ENCODE results near the gene CDH15. TPM values are rescaled to one million over a fixed set of nuclear protein-coding genes. Genes with fewer than 3 reads are reported as not detected.

Gene CDH15
- total RNA-seq, 2 experiments from 2014 or later, result not detected

DNA sequence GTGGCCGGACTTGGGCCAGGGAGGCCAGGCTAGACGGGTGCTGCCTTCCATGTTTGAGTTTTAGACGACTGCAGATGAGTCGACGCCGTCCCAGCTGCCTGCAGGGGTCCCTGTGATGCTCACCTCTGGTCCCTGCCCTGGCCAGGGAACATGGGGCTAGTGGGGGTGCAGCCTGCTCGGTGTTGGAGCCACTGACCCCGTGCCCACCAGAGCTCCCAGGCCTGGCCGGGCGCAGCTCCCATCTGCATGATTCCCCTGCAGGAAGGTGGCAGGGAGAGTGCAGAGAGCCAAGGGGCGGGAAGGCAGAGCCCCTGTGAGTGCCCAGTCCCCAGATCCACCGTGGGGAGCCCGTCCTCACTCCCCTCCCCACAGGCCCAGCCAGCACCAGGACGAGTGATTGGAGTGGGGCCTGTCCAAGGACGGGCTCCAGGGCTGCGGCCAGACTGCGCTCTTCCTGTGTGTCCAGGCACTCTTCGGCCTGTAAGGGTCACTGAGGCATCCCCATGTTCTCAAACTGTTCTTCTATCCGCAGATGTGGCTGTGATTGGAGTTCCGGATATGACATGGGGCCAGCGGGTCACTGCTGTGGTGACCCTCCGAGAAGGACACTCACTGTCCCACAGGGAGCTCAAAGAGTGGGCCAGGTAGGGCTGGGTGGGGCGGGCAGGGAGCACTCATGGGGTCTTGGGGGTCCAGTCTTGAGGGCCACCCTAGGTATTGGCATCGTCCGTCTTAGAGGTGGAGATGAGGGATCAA lies 26.0 kb upstream of the CDH15 start:
- CTCF ChIA-PET, result no interaction called here
- DNase-seq (no peak), ATAC-seq (no peak)
- Mint-ChIP-seq H3K4me3 (no peak overlapping the region), H3K27me3 (no peaks in the 10 kb centered on the region), H3K4me1 (no peaks in the 10 kb centered on the region), H3K27ac (no peak overlapping the region), H3K9me3 (ENCODE audit: low read depth) (peaks cover 10% of the 10 kb centered on the region), H3K36me3 (peaks cover 35% of the 10 kb centered on the region)

DNA sequence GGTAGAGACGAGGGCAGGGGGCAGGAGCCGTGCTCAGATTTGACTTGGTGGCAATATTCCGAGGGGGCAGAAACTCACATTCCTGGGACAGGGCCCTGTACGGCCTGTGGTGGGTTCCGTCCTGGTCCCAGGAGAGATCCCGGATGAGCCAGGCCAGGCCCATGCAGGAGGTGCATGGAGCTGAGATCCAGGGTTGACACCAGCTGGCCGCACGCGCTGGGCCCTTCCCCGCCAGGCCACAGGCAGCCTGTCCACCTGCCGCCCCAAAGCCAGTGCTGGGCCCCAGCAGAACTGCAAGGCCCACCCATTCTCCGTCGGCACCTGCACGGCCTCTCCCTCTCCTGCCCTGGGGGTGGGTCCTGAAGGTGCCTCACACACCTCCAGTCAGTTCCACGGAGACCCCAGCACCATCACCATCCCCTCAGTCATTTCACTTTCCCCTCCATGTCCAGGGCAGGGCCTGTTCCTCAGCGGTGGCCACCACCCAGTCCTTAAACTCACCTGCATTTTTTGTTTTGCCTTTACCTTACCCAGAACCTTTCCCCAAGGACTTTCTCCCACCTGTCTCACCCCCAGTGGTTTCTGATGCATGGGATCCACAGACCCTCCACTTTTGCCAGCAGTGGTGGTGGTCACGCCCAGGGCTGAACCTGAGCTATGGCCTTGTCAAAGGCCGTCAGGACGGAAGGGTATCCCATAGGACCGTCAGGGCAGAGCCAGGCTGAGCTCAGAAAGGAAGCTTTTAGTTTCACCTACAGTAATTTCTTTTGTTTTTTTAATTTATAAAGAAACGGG lies 25.1 kb upstream of the CDH15 start:
- DNase-seq (no peak), ATAC-seq (no peak)
- Mint-ChIP-seq H3K36me3 (peaks cover 43% of the 10 kb centered on the region), H3K27ac (no peak overlapping the region), H3K27me3 (no peaks in the 10 kb centered on the region), H3K9me3 (ENCODE audit: low read depth) (peaks cover 10% of the 10 kb centered on the region), H3K4me3 (no peak overlapping the region), H3K4me1 (no peaks in the 10 kb centered on the region)
- CTCF ChIA-PET, result no interaction called here

DNA sequence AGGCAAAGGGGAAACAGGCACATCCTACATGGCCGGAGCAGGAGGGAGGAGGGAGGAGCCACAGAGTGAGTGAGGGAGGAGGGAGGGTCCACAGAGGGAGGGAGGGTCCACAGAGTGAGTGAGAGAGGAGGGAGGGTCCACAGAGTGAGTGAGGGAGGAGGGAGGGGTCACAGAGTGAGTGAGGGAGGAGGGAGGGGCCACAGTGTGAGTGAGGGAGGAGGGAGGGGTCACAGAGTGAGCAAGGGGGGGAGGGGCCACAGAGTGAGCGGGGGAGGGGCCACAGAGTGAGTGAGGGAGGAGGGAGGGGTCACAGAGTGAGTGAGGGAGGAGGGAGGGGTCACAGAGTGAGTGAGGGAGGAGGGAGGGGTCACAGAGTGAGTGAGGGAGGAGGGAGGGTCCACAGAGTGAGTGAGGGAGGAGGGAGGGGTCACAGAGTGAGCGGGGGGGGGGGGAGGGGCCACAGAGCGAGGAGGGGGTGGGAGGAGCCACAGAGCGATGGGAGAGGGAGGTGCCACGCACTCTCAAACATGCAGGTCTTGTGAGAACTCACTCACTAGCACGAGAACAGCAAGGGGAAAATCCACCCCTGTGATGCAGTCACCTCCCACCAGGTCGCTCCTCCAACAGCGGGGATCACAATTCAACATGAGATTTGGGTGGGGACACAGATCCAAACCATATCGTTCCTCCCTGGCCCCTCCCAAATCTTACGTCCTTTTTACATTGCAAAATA lies 24.3 kb upstream of the CDH15 start:
- CTCF ChIA-PET, result no interaction called here
- H3K27ac Mint-ChIP-seq, result no peak overlapping the region
- H3K36me3 Mint-ChIP-seq, result peaks cover 45% of the 10 kb centered on the region
- DNase-seq (no peak), ATAC-seq (no peak)
- H3K4me3 Mint-ChIP-seq, result no peak overlapping the region
- no peaks in the 10 kb centered on the region for H3K4me1 Mint-ChIP-seq
- H3K9me3 Mint-ChIP-seq (ENCODE audit: low read depth), result peaks cover 10% of the 10 kb centered on the region
- H3K27me3 Mint-ChIP-seq, result no peaks in the 10 kb centered on the region

DNA sequence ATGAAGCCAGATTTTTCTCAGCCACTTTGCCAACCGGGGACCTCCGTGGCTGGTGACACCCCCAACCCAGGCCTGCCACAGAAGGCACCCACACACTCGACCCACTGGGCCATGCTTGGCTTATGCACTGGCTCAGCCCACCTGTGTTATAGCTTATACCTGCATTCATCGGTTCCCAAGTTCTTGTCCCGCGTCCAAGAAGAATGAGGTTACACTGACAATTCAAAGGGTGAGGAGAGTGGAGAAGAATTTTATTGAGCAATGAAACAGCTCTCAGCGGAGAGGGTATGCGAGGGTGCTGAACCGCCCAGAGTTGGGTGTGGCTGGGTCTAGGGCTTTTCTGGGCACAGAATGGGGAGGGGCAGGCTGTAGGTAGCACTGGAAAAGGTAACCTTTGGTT lies 22.2 kb upstream of the CDH15 start:
- Mint-ChIP-seq H3K4me1 (no peaks in the 10 kb centered on the region), H3K4me3 (no peak overlapping the region), H3K9me3 (ENCODE audit: low read depth) (peaks cover 10% of the 10 kb centered on the region), H3K36me3 (peaks cover 47% of the 10 kb centered on the region), H3K27ac (no peak overlapping the region), H3K27me3 (no peaks in the 10 kb centered on the region)
- CTCF ChIA-PET, result no interaction called here
- ATAC-seq (no peak), DNase-seq (no peak)

DNA sequence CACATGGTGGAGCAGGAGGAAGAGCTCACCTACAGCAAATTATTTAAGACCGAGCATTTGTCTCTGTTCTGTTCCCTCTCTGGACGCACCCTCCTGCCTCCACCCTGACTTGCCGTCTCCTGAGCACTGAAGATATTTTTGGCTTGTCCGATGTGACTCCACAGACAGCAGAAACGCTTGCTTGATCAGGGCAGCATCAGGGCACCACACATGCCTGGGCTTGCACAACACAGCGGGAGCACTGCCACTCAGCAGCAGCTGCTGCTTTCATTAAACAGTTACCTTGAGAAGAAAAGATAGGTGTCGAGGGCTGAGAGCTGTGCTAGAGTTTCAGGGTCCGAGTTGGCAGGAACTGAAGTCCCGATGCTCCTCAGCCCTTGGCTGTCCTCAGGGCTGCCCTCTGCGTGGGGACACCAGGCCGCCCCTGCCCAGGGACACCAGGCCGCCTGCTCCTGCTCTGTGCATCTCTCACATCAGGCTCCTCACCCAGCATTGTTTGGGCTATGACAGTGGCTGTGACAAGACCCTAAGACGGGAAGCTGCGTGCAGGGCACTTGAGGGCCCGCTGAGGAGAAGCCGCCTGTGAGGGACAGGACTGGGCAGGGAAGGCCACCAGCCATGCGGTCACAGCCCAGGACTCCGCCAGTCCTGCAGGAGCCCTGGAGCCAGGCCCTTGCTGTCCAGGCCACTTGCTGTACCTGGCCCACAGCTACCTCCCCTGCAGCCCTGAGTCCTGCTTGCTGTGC lies 21.3 kb upstream of the CDH15 start:
- DNase-seq (no peak), ATAC-seq (no peak)
- Mint-ChIP-seq H3K27me3 (no peaks in the 10 kb centered on the region), H3K27ac (no peak overlapping the region), H3K4me1 (no peaks in the 10 kb centered on the region), H3K36me3 (peaks cover 47% of the 10 kb centered on the region), H3K4me3 (no peak overlapping the region), H3K9me3 (ENCODE audit: low read depth) (peaks cover 10% of the 10 kb centered on the region)
- CTCF ChIA-PET, result no interaction called here

DNA sequence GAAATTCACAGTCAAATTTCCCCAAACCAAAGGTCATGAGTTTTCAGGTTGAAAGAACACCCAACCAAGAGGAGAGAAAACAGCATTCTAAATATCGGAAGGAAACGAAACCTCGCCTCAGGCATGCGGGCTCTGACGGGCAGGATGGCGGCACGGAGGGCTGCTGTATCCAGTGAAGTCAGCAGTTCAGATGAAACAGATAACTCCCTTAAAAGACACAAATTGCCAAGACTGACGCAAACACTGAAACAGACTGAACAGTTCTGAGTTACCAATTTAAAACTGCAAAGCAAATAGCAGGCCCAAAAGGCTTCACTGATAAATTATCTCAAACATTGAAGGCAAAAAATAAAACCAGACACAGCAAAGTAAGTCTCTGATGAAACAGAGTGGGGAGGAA lies 20.6 kb upstream of the CDH15 start:
- Mint-ChIP-seq H3K27me3 (no peaks in the 10 kb centered on the region), H3K4me3 (no peak overlapping the region), H3K36me3 (peaks cover 43% of the 10 kb centered on the region), H3K4me1 (no peaks in the 10 kb centered on the region), H3K27ac (no peak overlapping the region), H3K9me3 (ENCODE audit: low read depth) (peaks cover 10% of the 10 kb centered on the region)
- ATAC-seq, result no peak
- no peak for DNase-seq
- CTCF ChIA-PET, result no interaction called here

DNA sequence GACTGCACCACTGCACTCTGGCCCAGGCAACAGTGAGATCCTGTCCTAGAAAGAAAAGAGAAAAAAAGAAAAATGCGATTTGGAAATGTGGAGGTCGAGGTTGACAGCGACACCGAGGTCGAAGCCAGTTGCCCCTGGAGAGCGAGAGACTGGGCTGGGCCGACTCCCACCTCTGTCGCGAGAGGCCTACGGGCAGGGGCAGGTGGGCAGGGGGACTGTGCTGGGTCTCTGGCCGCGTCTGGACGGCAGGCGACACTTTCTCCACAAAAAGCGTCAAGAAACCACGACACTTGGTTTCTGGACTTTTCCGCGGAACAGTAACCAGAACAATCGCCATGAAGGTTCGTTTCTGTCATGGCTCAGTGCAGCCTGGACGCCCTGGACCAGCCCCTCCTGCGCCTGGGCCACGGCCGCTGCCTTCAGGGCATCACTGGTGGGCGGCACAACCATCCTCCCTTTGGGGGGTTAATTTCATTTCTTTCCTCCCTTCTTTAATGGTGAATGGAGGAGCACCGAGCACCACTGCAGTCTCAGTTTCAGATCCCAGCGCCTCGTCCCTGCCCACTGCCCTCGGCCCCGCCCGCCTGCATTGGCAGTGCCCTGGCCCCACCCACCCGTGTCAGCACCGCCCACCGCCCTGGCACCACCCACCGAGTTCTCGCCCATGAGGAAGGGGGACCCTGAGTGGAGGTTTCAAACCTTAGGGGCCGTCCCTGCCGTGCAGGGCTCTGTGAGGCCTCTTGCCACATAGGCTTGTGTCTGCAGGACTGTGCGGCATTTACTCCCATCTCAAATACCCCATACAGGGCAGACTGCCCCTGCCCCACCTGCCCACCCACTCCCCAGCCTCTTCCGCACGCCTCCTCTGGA lies 18.5 kb upstream of the CDH15 start:
- Mint-ChIP-seq H3K4me3 (no peak overlapping the region), H3K27ac (no peak overlapping the region), H3K36me3 (peaks cover 33% of the 10 kb centered on the region), H3K27me3 (no peaks in the 10 kb centered on the region), H3K9me3 (ENCODE audit: low read depth) (peaks cover 14% of the 10 kb centered on the region), H3K4me1 (no peaks in the 10 kb centered on the region)
- ATAC-seq, result no peak
- CTCF ChIA-PET, result no interaction called here
- no peak for DNase-seq

DNA sequence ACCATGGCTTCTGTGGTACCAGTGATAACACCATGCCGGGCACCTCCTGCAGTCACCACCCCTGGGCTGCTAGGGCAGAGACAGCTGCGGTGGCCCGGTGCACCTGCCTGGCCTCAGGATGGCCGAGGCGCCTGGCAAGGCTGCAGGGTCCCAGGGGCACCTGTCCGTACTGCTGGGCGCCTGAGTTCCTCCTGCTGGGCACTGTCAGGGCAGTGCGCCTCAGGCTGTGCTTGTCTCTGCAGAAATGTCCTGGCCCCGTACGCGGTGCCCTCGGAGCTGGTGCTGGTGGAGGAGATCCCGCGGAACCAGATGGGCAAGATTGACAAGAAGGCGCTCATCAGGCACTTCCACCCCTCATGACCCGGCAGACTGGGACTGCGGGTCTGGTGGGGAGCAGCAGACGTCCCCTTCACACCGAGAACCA lies 17.7 kb upstream of the CDH15 start:
- Mint-ChIP-seq H3K27ac (no peak overlapping the region), H3K36me3 (peaks cover 26% of the 10 kb centered on the region), H3K4me3 (no peak overlapping the region), H3K4me1 (no peaks in the 10 kb centered on the region), H3K27me3 (no peaks in the 10 kb centered on the region), H3K9me3 (ENCODE audit: low read depth) (peaks cover 18% of the 10 kb centered on the region)
- DNase-seq (no peak), ATAC-seq (no peak)
- CTCF ChIA-PET, result no interaction called here

DNA sequence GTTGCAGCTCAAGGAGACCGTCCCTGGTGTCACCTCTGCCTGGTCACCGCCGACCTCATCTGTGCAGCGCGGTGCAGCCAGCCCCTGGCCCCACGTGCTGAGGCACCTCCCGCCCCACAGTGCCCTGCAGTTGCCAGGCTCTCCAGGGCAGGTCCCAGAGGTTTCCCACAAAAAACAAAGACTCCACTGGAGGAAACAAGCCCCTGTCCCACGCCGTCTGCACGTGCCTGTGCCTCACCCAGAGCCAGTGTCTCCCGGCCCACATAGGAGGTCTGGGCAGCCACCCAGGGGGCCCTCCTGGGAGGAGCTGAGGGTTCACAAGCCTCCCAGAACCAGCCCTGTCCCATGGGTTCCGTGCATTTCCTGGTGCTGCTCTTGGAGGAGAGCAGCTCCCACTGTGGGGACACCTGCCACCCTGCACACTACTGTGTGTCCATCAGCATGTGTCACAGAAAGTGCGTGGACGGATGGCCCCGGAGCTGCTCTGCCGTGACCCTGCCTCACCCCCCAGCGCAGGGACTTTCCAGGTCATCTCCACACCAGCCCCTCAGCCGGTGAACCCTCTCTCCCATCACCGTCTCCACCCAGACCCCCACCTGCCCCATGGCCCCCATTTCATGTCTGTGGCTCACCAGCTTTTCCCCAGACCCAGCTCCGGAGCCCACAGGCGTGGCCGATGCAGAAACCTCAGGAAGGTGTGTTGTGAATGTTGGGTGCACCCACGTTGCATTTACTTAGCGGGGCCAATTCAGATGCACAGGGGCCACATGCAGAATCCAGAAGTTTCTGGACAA lies 17.0 kb upstream of the CDH15 start:
- H3K4me3 Mint-ChIP-seq, result no peak overlapping the region
- H3K4me1 Mint-ChIP-seq, result no peaks in the 10 kb centered on the region
- peaks cover 12% of the 10 kb centered on the region for H3K9me3 Mint-ChIP-seq (ENCODE audit: low read depth)
- ATAC-seq, result no peak
- no peaks in the 10 kb centered on the region for H3K27me3 Mint-ChIP-seq
- CTCF ChIA-PET, result no interaction called here
- H3K36me3 Mint-ChIP-seq, result peaks cover 18% of the 10 kb centered on the region
- no peak overlapping the region for H3K27ac Mint-ChIP-seq
- DNase-seq, result no peak

DNA sequence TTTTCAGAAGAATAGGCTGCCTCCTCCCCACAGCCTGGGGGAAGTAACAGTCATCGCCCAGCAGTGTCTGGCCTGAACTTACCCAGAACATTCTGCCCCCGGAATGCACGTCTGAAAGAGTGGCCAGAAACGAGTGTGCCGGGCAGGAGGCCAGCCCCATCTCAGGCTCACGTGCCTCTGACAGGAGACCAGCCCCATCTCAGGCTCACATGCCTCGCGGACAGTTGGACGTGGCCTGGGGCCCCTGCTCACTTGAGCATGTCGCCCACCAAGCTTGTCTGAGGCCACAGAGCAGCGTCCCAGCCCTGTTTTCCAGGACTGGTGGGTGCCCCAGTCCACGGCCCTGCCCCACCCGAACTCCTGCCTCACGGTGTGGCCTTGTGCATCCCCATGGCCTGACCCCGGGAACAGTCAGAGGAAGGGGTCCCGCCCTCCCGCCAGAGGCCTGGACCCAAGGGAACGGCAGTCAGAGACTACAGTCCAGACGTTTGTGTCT lies 16.3 kb upstream of the CDH15 start:
- H3K27ac Mint-ChIP-seq, result no peak overlapping the region
- peaks cover 12% of the 10 kb centered on the region for H3K9me3 Mint-ChIP-seq (ENCODE audit: low read depth)

DNA sequence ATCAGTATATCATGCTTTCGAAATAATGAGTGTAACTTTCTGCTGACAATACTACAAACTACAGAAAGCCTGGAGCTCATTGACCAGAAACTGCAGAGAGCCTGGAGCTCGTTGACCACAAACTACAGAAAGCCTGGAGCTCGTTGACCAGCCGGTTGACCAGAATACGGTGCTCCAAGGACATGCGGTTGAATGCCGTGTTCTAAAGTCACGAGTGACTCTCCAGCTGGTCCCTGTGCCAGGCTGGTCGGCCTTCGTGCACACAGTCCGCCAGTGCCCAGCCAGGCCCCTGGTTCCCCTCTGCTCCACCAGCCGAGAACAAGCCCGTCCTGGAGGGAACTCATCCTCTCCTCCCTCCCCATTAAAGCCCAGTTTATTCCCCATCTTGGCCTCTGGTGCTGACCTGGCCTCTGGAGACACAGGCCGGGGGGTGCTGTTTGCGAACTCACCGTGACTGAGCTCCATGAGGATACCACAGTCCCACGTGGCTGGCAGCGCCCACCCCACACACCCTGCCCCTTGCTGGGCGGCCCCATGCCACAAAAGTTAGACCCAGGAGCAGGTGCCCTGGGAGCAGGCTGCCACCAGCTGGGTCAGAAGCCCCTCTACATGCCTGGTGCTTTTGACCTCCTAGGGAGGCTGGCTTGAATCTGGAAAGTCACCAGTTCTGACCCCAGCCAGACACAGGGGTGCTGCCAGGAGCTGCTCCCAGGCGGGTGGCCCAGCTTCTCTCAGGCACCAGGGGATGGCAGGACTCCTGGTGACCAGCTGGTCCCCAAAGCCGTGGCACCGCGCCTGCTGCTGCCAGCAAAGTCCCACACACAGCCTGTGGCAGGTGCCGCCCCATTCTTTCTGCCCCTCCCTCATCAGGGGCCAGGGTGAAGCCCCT lies 15.5 kb upstream of the CDH15 start:
- CTCF ChIA-PET, result interaction anchor here (1.0 kb wide), 1 partner anchor 11 kb away, joined by 3 read pairs; no protein-coding TSS in a partner anchor
- ATAC-seq (no peak), DNase-seq (no peak)
- Mint-ChIP-seq H3K36me3 (peaks cover 7% of the 10 kb centered on the region), H3K4me3 (no peak overlapping the region), H3K4me1 (no peaks in the 10 kb centered on the region), H3K27ac (no peak overlapping the region), H3K9me3 (ENCODE audit: low read depth) (peaks cover 12% of the 10 kb centered on the region), H3K27me3 (no peaks in the 10 kb centered on the region)

More for the DNA sequence above, 16.3 kb upstream of the CDH15 start:
- no peak overlapping the region for H3K4me3 Mint-ChIP-seq
- H3K27me3 Mint-ChIP-seq, result no peaks in the 10 kb centered on the region
- no peaks in the 10 kb centered on the region for H3K4me1 Mint-ChIP-seq
- DNase-seq (no peak), ATAC-seq (no peak)
- H3K36me3 Mint-ChIP-seq, result peaks cover 12% of the 10 kb centered on the region
- CTCF ChIA-PET, result interaction anchor here (1.0 kb wide), 1 partner anchor 12 kb away, joined by 3 read pairs; no protein-coding TSS in a partner anchor

All from activated CD8-positive, alpha-beta memory T cell treated with anti-CD3 and anti-CD28 coated beads, Interleukin-2, amount 10 ng/mL, durations not matched to agents 7 days and 5 days (primary cell).